Stimulated activated CD8-positive, alpha-beta memory T cell treated with anti-CD3 and anti-CD28 coated beads, Interleukin-2, amount 100 ng/mL, for 48 hours (primary cell): ENCODE data around the gene OR2T11.
"Not testable (repeated sequence)": the region's sequence is repeated elsewhere in the genome, so short reads cannot be mapped to it uniquely, and the experiment has no call there.

Experiments
- DNase-seq, 2 donors: peaks; one replicate each; pipeline ENCODE4 v3.0.0-alpha.2; 2020; ENCODE audit warnings: low read depth in 2 of 2

OR2T11 gene

DNA sequence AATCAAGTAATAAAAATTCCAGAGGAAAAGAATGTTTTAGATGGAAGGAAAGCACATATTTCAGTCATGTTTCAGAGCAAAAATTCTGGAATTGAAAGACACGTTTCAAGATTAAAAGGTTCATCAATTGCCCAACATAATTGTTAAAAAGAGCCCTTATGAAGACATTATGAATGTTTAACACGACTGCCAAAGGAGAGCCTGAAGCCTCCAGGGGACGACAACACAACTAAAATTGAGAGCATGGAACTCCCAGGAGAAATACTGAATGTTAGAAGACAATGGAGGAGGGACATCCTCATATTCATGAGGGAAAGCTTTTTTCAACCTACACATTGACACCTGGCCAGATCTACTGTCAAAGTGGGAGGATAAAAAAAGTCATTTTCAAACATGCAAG, 16.0 kb downstream of the OR2T11 start:
- DNase-seq, result peak; percentile 38 to 39

DNA sequence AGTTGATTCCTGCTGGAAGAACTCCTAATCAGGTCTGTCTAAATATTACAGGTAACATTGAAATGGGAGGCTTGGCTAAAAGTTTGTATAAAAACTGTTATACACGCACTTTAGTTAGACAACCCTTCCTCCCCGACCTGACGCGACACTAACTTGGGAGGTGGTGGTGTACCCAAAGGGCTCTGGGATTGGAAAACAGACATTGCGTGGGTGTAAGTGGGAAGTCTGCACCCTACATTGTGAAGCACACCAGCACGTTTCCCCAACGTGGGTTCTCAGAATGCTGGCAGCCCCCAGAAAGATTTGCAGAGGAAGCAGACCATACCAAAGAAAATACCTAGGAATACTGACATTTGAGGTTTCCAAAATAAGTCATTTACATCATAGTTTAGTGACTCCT, 16.8 kb downstream of the OR2T11 start:
- no peak for DNase-seq

DNA sequence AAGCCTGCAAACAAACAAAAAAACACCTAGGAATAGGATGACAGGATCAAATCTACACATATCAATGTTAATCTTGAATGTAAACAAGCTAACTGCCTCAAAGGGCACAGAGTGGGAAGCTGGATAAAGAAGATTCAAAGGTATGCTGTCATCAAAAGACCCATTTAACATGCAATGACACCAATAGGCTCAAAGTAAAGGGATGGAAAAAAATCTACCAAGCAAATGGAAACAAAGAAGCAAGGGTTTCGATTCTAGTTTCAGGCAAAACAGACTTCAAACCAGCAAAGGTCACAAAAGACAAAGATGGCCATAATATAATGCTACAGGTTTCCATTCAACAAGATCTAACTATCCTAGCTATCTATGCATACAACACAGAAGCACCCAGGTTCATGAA, 21.1 kb downstream of the OR2T11 start:
- DNase-seq, result no peak

DNA sequence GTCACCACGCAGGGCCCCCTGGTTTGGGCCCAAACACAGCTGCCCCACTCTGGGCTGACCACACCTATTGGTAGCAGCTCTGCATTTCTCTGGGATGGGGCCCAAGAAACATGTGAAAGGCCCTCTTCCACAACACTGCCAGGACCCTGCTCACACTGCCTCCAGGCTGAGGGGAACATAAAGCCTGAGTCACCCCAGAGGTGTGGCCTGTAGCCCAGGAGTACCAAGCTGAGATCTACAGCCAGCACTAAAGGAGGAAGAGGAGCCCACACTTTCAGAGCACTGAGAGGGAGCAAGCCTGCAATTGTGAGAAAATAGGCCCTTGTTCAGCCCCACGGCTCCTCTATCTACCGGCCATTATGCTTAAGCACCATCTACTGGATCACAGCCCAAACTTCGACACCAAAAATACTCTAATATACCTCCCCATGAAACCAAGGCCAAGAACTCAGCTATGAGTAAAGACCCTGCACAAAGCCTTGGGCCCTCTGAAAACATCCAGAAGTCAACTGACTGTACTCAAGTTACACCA, 22.9 kb downstream of the OR2T11 start:
- peak; percentile 2 to 11 for DNase-seq

DNA sequence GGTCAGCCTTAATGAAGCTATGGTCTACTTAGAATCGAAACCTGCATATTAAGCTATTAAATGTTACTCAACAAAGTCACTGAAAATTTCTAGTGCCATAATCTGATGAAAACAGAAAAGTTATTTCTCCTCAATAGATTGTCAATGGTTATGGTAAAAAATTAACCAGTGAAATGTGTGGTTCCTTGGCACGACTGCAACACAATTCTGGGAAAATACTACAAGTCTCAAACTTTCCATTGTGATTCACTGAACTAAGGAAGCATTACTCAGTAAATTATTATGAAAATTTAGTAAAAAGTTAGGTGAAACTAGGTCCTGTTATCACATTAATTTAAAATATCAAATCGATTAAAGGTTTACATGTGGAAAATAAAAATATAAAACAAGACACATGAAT, 24.6 kb downstream of the OR2T11 start:
- no peak for DNase-seq

DNA sequence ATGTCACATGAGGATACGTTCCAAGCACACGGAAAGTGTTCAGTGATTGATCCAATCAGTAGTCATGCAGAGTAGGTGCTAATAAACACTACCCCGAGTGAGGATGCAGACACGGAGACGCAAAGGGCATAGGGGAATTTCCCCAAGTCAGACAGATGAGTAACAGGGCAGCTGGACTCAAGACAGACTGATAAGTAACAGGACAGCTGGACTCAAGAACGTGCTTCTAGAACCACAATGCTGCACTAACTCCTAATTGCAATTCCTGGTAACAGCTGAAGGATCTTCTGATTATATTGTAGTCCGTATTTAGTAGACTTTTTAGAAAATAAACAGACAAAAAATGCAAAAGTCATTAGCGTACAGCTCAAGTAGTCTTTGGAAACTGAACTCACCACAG, 35.5 kb downstream of the OR2T11 start:
- DNase-seq, result no peak

DNA sequence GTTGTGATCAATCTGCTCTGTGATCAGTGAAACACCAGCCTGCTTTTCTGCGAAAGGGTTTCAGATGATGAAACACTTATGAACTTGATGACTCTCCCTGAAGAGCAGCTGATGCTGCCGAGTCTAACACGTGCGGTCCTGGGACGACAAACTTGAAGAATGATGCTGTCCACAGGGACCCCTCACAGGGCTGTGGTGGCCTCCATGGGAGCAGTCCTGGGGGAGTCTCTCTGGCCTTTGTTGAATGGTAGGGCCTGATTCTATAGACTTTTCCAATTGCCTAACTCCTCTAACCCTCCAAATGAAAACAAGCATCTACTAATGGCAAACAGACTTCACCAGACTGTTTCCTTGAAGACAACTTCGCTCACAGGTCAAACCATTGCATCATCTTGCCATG, 37.3 kb downstream of the OR2T11 start, which contains the start of gene OR2T10:
OR2T10 (minus strand) TSS at position 112 of the 400 bp plus-strand sequence. CDS start 3,932 bp downstream, outside the sequence.
- no peak for DNase-seq

DNA sequence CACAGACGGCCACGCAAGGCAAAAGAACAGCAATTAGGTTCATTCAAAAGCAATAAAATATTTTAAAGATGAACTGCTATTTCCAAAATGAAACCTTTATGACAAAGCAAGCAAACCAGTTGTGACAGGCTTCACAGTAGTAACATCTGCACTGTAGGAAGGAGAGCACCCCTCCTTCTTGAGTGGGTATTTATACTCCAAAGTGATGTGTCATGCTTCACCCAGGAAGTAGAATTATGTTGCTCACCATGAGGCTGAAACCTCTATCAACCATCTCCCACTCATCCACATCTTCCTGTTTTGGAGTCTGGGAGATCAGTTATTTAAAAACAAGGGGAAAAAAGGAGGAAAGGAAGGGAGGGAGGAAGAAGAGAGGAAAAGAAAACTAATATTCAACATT, 38.3 kb downstream of the OR2T11 start:
- no peak for DNase-seq

DNA sequence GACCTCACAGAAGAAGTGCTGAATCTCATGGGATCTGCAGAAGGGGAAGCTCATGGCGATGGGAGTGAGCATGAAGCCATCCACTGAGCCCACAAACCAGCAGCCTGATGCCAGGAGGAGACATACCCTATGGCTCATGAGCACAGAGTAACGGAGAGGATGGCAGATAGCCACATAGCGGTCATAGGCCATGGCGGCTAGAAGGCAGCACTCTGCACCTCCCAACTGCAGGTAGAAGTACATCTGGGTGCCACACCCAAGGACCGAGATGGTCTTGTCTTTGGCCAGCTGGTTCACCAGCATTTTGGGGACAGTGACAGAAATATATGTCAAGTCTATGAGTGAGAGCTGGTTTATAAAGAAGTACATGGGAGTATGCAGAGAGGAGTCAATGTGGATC, 41.7 kb downstream of the OR2T11 start:
- DNase-seq, result no peak

DNA sequence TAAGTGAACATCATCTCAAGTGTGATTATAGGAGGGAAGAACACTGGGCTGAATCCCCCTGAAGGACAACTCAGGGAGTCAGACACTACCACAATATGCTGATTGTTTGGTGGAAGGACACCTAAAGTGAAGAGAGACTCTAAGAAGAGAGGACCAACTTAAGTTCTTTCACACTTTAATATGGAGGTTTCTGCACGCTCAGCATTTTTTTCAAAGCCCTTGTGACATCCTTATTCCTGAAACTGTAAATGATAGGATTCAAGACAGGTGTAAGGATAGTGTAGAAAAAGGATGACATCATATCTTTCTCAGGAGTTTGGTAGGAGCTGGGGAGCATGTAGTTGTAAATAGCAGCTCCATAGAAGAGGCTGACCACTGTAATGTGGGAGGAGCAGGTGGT, 42.2 kb downstream of the OR2T11 start:
- DNase-seq, result no peak

DNA sequence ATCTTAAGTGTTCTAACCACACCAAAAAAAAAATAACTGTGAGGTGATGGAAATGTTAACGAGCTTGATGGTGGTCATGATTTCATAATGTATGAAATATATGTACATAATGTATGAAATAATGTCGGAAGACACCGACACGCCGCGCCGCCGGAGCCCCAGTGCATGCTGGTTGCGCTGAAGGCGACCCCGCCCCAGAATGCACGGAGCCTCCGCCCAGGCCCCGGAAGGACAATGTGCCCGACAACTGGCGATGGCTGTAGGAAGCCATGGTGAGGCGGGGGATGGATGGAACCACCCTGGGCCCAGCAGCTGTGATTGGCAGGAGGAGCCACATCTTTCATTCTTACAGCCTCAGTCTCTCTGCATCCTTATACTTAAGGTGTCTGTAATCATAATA, 44.8 kb downstream of the OR2T11 start:
- DNase-seq, result no peak

DNA sequence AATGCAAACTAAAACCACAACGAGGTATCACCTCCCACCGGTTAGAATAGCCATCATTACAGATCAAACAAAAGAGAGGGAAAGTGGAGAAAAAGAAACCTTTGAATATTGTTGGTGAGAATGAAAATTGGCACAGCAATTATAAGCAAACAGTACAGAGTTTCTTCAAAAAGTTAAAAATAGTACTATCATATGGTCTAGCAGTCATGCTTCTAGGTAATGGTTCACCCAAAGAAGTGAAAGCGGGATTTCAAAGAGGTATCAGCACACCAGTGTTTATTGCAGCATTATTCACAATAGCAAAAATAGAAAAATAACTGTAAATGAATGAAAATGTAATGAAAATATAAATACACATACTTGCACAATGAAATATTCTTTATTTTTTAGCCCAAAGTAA, 45.6 kb downstream of the OR2T11 start:
- DNase-seq, result no peak

DNA sequence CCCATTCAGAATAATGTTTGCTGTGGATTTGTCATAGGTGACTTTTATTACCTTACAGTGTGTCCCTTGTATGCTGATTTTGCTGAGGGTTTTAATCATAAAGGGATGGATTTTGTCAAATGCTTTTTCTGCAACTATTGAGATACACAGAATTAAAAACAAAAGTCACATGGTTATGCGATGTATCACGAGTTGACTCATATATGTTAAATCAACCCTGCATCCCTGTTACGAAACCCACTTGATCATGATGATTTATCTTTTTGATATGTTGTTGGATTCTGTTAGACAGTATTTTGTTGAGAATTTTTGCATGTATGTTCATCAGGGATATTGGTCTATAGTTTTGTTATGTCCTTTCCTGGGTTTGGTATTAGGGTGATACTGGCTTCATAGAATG, 49.6 kb downstream of the OR2T11 start:
- DNase-seq, result no peak

DNA sequence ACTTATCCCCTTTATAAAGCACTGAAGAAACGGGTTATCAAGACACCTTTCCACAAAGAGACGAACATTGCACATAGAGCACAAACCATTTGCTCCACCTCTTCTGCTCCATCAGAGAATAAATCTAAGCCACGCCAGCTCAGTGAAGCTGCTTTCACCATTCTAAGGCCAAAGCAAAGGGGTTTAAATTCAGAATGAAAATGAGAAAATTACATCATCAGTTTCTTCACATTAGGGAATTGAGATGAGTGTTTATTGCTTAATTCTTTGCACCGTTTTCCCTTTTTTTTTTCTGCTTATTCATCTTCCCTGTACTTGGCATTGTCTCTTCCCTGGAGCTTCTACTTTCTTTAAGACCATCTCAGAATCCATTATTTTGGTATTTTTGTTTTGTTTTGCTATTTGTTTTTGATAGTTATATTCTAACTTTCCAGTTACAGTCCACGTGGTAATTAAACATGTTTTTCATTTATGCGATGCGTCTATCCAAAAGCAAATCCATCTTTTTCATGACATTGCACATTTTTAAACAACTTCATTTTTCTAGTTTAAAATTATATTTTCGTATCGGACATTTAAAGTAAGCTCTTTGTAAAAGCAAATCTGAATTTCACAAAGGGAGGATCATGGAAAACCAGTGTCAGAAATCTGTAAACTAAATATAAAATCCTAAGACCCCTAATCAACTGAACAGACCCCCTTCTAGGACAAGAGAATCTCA, 58.5 kb downstream of the OR2T11 start:
- DNase-seq, result no peak

DNA sequence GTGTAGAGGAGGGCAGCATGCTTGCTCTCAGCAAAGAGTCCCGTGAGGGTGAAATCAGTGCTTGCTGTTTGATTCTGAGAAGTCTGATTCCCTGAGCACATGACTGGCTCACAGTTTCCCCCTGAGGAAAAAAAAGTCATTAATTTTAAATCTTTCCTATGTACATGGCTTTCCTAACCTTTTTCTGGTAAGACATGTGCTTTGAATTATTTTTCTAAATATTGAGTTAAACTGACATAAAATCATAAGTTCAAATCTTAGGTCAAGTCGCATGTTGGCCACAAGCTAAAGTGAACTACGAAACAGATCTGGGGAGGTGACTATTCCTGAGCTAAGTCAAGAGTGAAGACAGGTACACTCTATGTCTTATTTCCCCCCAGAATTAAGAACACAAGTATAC, 60.2 kb downstream of the OR2T11 start, which contains the start of gene OR2T34:
OR2T34 (minus strand) TSS at position 101 of the 400 bp plus-strand sequence; CDS start at position 101, 0 bp downstream.
- DNase-seq, result not testable (repeated sequence)

DNA sequence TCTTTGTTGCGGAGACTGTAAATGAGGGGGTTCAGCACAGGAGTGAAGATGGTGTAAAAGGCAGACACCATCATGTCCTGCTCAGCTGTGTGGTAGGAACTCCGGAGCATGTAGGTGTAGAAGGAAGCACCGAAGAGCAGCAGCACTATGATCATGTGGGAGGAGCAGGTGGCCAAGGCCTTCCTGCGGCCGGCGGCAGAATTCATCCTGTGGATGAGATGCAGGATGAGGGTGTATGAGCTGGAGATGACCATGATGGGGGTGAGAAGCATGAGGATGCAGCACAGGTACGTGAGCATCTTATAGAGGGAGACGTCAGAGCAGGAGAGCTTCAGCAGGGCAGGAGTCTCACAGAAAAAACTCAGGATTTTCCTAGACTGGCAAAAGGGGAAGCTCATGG, 61.0 kb downstream of the OR2T11 start:
- DNase-seq, result not testable (repeated sequence)
